GM12891 (cell line): ENCODE results near the gene EPS8L3.
"Not testable (repeated sequence)": the region's sequence is repeated elsewhere in the genome, so short reads cannot be mapped to it uniquely, and the experiment has no call there.

Source experiments
- DNase-seq: peaks from one replicate; pipeline ENCODE4 v3.0.0; 2011; ENCODE audit warnings: low spot score; ENCODE audit not compliant: insufficient read length
- FAIRE-seq: peaks from 2 replicates; lab custom pipeline; 2011; peaks lifted over from hg19 to GRCh38; lab: Jason Lieb, UNC
- PAX5 ChIP-seq: IDR thresholded peaks from 2 replicates; pipeline ENCODE4 v1.6.1; 2011; ENCODE audit warnings: low read length, moderate library complexity, mild to moderate bottlenecking; ENCODE audit not compliant: insufficient read depth, severe bottlenecking
- POLR2A ChIP-seq: IDR thresholded peaks from 2 replicates; pipeline ENCODE4 v1.6.1; 2011; ENCODE audit warnings: low read depth, low read length, control low read depth
- POLR2AphosphoS5 ChIP-seq: IDR thresholded peaks from 2 replicates; pipeline ENCODE4 v1.6.1; 2011; ENCODE audit warnings: low read depth, low read length, control low read depth
- POU2F2 ChIP-seq: IDR thresholded peaks from 2 replicates; pipeline ENCODE4 v1.6.1; 2011; ENCODE audit warnings: low read depth, mild to moderate bottlenecking, control low read depth, low read length, moderate library complexity
- SPI1 ChIP-seq: IDR thresholded peaks from 2 replicates; pipeline ENCODE4 v1.6.1; 2011; ENCODE audit warnings: low read depth, low read length, control low read depth
- TAF1 ChIP-seq: IDR thresholded peaks from 2 replicates; pipeline ENCODE4 v1.6.1; 2011; ENCODE audit warnings: low read depth, low read length, control low read depth

Gene EPS8L3

DNA sequence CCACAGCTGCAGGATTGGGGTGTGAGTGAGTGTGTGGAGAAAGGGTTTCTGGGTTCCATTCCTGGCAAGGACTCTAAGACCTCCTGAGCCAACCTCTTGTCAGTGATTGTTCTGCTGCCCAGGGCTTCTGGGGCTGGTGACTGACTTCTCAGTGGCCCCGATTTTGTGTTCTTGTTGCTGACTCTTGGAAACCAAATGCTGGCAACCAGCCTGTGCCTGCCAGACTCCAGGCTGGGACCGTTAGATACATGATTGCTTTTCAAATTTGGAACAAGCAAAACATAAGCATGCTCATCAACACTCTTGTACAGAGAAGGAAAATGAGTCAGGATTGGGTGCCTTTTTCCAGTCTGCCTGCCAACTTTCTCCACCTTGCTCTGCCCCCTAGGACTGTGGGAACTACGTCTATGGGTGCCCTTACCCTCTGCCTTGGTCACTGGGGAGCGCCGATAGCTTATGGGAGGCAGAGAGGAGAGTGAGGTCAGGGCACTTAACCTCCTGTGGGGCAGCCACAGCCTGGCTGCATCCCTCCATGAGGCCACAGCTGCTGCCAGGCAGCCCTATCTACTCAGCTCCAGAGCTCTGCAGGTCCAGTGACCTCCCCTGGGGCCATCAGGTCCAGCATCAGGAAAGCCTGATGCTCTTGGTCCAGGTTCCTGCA lies 39.3 kb upstream of the EPS8L3 start:
- FAIRE-seq (no peak), DNase-seq (no peak)
- TF ChIP-seq POU2F2 = no peak
- TF ChIP-seq POLR2AphosphoS5 = no peak
- no peak for TF ChIP-seq PAX5
- no peak for TF ChIP-seq SPI1
- no peak for TF ChIP-seq POLR2A
- TF ChIP-seq TAF1 = no peak

DNA sequence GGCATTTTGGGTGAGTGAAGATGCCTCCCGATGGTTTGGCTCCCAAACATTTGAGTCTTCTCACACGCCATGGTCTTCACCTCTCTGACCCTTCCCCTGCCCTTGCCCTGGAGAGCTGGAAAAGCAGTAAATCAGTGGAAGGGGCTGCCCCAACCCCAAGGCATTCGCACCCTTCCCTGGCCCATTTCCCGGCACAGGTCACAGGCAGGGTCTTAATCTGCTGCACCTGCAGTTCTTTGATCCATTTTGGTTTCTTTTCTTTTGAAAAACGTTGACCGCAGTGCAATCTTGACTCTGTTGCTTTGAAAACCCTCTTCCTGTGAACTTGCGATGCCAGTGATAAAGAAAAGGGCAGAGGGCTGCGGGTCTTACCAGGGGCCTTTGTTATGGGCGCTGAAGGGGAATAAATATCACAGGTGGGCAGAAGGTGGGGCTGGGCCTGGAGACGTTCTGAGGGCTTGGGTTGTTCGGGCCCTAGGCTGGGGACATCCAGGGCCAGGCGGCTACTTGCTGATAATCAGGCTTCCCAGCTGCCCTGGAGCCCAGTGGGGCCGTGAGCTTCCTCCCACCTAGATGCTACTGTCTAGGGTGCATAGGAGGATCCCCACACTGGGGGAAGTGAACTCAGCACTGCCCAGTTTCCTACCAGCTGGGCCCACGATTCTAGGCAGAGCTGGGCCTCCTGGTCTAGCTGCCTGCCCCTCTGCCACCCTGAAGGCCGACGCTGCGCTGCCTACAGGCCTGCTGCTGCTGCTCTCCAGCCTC lies 38.6 kb upstream of the EPS8L3 start:
- TF ChIP-seq TAF1 (no peak), POLR2AphosphoS5 (no peak), POLR2A (no peak), POU2F2 (no peak), SPI1 (no peak), PAX5 (no peak)
- DNase-seq (no peak), FAIRE-seq (no peak)

DNA sequence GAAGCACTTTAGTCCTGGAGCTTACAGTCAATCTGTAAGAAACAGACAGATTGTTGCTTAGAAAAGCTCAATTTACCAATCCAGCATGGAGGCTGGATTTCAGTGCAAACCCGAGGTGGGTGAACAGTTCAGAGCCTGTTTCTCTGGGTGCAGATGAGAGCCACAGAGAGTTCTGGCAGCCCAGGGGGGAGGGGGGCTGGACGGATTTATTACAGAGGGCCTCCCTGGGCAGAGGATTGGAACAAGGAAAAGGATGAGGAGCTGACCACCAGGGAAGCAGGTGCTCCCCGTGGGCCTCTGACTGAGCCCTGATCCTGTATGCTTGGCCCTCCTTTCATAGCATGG lies 38.0 kb upstream of the EPS8L3 start:
- TF ChIP-seq SPI1 (no peak), POU2F2 (no peak), POLR2A (no peak), TAF1 (no peak), POLR2AphosphoS5 (no peak)
- FAIRE-seq = no peak
- no peak for DNase-seq

DNA sequence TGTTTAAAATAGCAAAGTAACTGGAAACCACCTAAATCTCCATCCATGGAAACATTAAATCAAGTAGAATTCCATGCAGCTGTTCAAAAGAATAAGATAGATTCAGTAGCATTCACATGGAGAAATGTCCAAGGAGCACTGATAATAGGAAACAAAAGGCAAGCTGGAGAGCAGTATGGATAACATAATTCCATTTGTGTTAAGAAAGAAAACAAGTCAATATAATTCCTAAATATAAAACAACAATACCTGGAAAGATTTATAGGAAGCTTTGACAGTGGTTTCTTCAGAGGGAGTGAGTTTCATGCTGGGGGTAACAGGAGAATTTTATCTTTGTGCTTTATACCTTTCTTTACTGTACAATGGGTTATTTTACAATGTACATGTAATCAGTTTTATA lies 36.6 kb upstream of the EPS8L3 start:
- DNase-seq (no peak), FAIRE-seq (no peak)
- no peak for TF ChIP-seq PAX5
- no peak for TF ChIP-seq POLR2A

DNA sequence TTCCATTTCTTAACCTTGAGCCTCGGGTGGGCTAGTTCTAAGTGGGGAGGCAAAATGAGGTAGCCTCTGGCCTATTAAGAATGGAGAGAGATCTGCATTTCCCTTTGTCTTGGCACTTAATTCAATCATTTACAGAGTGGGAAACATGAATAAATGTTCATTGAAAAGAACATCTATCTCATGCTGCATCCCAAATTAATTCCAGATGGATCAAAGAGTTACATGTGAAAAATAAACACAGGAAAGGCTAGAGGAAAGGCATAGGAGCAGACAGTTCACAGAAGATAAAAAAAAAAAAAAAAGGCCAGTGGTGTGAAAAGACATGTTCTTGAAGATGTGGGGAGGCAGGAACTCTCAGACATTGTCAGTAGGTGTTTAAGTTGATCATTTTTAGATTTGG lies 35.7 kb upstream of the EPS8L3 start:
- no peak for FAIRE-seq
- no peak for DNase-seq
- TF ChIP-seq PAX5 = no peak
- TF ChIP-seq POLR2A = no peak
- no peak for TF ChIP-seq SPI1
- TF ChIP-seq TAF1 = no peak
- TF ChIP-seq POU2F2 = no peak
- no peak for TF ChIP-seq POLR2AphosphoS5

DNA sequence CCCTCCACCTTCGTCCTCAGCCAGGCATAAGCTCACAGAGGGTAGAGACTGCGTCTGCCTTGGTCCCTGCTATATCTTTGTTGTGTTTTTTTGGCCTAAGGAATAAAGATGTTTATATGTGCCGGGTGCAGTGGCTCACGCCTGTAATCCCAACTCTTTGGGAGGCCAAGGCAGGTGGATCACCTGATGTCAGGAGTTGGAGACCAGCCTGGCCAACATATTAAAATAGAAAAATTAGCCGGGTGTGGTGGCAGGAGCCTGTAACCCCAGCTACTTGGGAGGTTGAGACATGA lies 33.5 kb upstream of the EPS8L3 start:
- DNase-seq, FAIRE-seq: not testable (repeated sequence)

DNA sequence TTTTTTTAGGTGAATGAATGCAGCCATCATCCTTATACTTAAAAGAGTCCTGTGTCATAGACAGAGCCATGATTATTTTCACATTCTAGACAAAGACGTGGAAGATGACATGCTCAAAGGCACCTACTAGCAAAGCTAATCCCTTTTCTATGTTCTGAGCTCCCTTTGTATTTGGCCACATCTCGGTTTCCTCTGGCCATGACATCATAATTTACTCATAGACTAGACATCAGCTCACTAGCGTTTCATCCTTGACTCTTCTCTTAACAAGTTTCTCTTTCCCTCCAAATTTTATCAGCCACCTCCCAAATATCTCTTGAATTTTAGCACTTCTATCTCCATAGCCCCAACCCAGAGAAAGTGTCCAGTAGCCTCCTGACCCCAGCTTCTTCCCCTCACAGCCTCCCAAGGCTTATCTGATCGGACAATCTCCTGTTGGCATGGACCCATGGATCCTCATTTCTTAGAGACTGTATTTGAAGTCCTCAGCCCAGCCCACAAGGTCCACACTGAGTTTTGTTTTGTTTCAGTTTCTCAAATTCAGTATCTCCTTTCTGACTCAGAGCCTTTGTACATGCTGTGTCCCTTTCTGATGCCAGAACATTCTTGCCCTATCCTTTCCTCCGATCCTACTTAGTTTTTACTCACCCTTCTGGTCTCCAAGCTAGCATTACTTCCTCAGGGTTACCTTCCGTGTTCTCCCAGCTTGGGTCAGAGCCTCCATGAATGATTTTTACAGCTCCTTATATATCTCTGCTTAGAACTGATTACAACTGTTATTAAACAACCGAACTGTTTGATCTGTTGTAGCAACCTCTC lies 33.0 kb upstream of the EPS8L3 start:
- no peak for DNase-seq
- TF ChIP-seq POLR2A = no peak
- TF ChIP-seq SPI1 = no peak
- TF ChIP-seq POLR2AphosphoS5 = no peak
- no peak for TF ChIP-seq PAX5
- no peak for FAIRE-seq

DNA sequence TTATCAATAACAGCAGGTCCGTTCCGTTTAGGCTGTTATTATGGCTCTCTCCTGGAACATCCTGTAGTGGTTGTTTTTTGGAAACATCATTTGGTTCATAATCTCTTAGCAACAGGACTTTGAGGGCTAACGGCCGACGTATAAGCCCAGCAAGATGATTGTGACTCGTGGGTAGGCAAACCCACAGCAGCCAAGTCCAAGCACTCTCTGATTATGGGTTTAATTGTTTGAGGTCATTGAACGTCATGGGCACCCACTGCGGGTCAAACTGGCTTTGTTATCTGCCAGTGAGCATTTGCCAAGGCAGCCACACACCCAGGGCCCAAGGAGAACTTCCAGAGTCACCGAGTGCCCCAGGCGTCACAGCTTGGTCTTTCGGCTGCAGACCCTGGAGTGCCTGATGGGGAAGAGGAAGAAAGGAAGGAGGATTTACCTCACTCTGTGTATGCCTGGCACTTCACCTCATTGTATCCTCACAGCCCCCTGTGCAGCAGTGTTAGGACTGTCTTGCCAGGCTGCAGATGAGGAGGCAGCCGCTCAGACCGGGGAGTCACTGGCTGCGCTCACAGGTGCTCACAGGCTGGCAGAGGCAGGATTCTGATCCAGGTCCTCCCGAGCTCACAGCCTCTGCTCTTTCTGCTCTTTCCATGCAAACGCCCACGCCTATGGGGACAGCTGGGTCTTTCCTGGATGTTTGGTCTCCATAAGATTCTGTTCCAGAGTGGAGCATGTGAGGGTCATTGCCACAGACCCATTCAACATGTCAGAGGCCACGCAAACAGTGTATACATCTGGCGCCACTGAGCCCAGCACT lies 30.8 kb upstream of the EPS8L3 start:
- DNase-seq (no peak), FAIRE-seq (no peak)
- TF ChIP-seq POLR2AphosphoS5 = no peak
- no peak for TF ChIP-seq TAF1
- no peak for TF ChIP-seq POU2F2
- no peak for TF ChIP-seq PAX5

DNA sequence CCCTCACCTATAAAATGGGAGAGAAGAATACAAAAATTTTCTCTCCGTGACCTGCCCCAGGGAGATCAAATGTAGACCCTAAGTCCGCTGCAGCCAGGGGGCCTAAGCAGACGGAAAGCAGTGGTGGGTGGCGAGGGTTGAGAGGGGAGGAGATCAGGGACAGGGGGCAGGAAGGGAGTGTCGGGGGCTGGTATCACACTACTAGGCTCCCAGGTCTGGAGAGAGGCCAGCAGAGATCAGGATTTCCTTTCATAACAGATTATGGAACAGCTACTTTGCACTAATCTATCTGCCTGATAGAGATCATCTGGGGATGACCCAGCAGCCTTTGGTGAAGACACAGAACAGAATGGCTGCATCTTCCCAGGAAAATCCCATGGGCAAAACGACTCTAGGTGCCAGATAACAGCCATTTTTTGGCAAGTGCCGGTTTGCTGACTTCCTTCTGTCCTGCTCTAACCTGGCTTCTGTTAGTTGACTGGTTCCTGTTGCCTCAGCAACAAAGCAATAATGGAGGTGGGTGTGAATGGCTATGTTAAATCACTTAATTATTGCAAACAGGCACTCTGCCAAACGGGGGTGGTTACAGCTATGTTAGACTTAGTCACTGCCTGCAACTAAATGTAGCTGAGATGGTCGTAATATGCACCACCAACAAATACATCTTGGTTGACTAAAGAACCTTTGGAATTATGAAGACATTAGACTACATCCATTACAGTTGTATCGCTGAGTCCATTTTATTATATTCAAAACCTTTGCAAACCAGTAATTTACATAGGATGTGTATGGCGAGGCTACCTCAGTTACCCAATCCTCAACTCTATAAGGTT lies 30.0 kb upstream of the EPS8L3 start:
- DNase-seq = no peak
- FAIRE-seq = no peak
- TF ChIP-seq PAX5 (no peak), POU2F2 (no peak), POLR2A (no peak), TAF1 (no peak), SPI1 (no peak), POLR2AphosphoS5 (no peak)

DNA sequence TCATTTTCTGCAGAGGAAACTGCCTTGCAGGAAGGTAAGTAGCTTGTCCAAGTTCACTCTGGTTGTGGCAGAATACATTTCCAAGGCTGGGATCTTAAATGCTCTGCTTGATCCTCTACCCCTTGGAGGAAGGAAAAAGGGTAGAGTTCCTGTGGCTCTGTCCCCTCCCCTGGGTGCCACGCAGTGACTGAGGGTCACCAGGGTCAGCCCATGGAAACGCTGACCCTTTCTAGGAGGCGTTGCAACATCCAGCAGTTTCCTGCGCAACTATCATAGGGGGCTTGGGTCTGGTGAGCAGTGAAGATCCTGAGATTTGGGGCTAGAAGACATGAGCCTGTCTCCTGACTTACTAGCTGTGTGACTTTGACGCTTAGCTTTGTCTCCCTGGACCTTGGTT lies 29.4 kb upstream of the EPS8L3 start:
- no peak for DNase-seq

More for the DNA sequence above, 29.4 kb upstream of the EPS8L3 start:
- no peak for FAIRE-seq
- TF ChIP-seq POLR2AphosphoS5 (no peak), POU2F2 (no peak), POLR2A (no peak)
